H9 (cell line): ENCODE measurements around the gene MTA2. TPM values are rescaled to one million over a fixed set of nuclear protein-coding genes. Genes with fewer than 3 reads are reported as not detected.
A peak's percentile ranks its signal among the peaks of the same experiment; 100 is the strongest.

Experiments used
- DNase-seq: peaks from one replicate; pipeline ENCODE4 v3.0.0-alpha.2; 2017
- H2AFZ ChIP-seq: one replicate; pipeline ENCODE4 v1.6.1; 2013; ENCODE audit warnings: mild to moderate bottlenecking, low read length, control low read depth, moderate library complexity
- H2AK5ac ChIP-seq: 2 replicates; pipeline ENCODE4 v1.6.1; 2013; ENCODE audit warnings: low read length, control low read depth, mixed read lengths; ENCODE audit not compliant: insufficient read length
- H2BK120ac ChIP-seq: one replicate; pipeline ENCODE4 v1.6.1; 2013; ENCODE audit warnings: low read depth, mild to moderate bottlenecking, low read length, control low read depth, inconsistent platforms; ENCODE audit not compliant: poor library complexity, severe bottlenecking
- H2BK12ac ChIP-seq: 2 replicates; pipeline ENCODE4 v1.6.1; 2013; ENCODE audit warnings: low read length, control low read depth, mixed read lengths, low read depth; ENCODE audit not compliant: insufficient read length
- H2BK15ac ChIP-seq: 2 replicates; pipeline ENCODE4 v1.6.1; 2013; ENCODE audit warnings: low read depth, low read length, control low read depth
- H2BK20ac ChIP-seq: one replicate; pipeline ENCODE4 v1.6.1; 2013; ENCODE audit warnings: low read depth, mild to moderate bottlenecking, low read length, control low read depth, inconsistent platforms; ENCODE audit not compliant: poor library complexity, severe bottlenecking
- H2BK5ac ChIP-seq: 2 replicates; pipeline ENCODE4 v1.6.1; 2013; ENCODE audit warnings: low read length, control low read depth, mixed read lengths; ENCODE audit not compliant: insufficient read length
- H3K14ac ChIP-seq: 2 replicates; pipeline ENCODE4 v1.6.1; 2013; ENCODE audit warnings: low read length, control low read depth; ENCODE audit not compliant: insufficient read depth
- H3K18ac ChIP-seq: 2 replicates; pipeline ENCODE4 v1.6.1; 2013; ENCODE audit warnings: low read depth, mild to moderate bottlenecking, mixed read lengths, low read length, control low read depth; ENCODE audit not compliant: insufficient read length
- H3K23ac ChIP-seq: 2 replicates; pipeline ENCODE4 v1.6.1; 2013; ENCODE audit warnings: low read length, control low read depth, mixed read lengths, low read depth; ENCODE audit not compliant: insufficient read length
- H3K23me2 ChIP-seq: 2 replicates; pipeline ENCODE4 v1.6.1; 2013; ENCODE audit warnings: low read depth, mild to moderate bottlenecking, mixed read lengths, low read length, control low read depth; ENCODE audit not compliant: insufficient read length, poor library complexity, severe bottlenecking
- H3K27ac ChIP-seq: 2 replicates; pipeline ENCODE4 v1.5.1; 2013; ENCODE audit warnings: low read length, control low read depth, mixed read lengths, low read depth; ENCODE audit not compliant: insufficient read length
- H3K27me3 ChIP-seq: 2 replicates; pipeline ENCODE4 v1.6.1; 2013; ENCODE audit warnings: low read length, control low read depth, inconsistent platforms; ENCODE audit not compliant: insufficient read depth
- H3K4ac ChIP-seq: 2 replicates; pipeline ENCODE4 v1.6.1; 2013; ENCODE audit warnings: low read depth, mild to moderate bottlenecking, control low read depth, inconsistent platforms, low read length, moderate library complexity
- H3K4me1 ChIP-seq: 2 replicates; pipeline ENCODE4 v1.6.1; 2013; ENCODE audit warnings: low read length, control low read depth, inconsistent platforms; ENCODE audit not compliant: insufficient read depth
- H3K4me2 ChIP-seq: 2 replicates; pipeline ENCODE4 v1.6.1; 2013; ENCODE audit warnings: low read length, control low read depth, mixed read lengths; ENCODE audit not compliant: insufficient read length, insufficient read depth
- H3K56ac ChIP-seq: 2 replicates; pipeline ENCODE4 v1.6.1; 2013; ENCODE audit warnings: low read depth, mild to moderate bottlenecking, mixed read lengths, low read length, control low read depth; ENCODE audit not compliant: insufficient read length
- H3K79me1 ChIP-seq: 2 replicates; pipeline ENCODE4 v1.6.1; 2013; ENCODE audit warnings: low read depth, mild to moderate bottlenecking, moderate library complexity, low read length, control low read depth, inconsistent platforms; ENCODE audit not compliant: insufficient read depth, poor library complexity, severe bottlenecking
- H3K79me2 ChIP-seq: 2 replicates; pipeline ENCODE4 v1.6.1; 2013; ENCODE audit warnings: low read length, control low read depth, inconsistent platforms; ENCODE audit not compliant: insufficient read depth
- H3K9ac ChIP-seq: 2 replicates; pipeline ENCODE4 v1.6.1; 2013; ENCODE audit warnings: low read length, control low read depth, mixed read lengths; ENCODE audit not compliant: insufficient read length; ENCODE audit errors: extremely low read depth
- H3K9me3 ChIP-seq: one replicate; pipeline ENCODE4 v1.6.1; 2013; ENCODE audit warnings: low read depth, low read length, inconsistent platforms; ENCODE audit not compliant: control insufficient read depth
- H3T11ph ChIP-seq: one replicate; pipeline ENCODE4 v1.6.1; 2013; ENCODE audit warnings: mild to moderate bottlenecking, low read length, control low read depth, inconsistent platforms
- H4K20me1 ChIP-seq: one replicate; pipeline ENCODE4 v1.6.1; 2013; ENCODE audit not compliant: control insufficient read depth, insufficient read length, insufficient read depth
- H4K5ac ChIP-seq: 2 replicates; pipeline ENCODE4 v1.6.1; 2013; ENCODE audit warnings: low read depth, mild to moderate bottlenecking, mixed read lengths, low read length, control low read depth; ENCODE audit not compliant: insufficient read length
- H4K8ac ChIP-seq: replicated peaks from 2 replicates; pipeline ENCODE4 v1.6.1; 2013; ENCODE audit warnings: low read length, control low read depth, mixed read lengths, low read depth; ENCODE audit not compliant: insufficient read length
- H4K91ac ChIP-seq: 2 replicates; pipeline ENCODE4 v1.6.1; 2013; ENCODE audit warnings: low read depth, mild to moderate bottlenecking, moderate library complexity, mixed read lengths, low read length, control low read depth; ENCODE audit not compliant: insufficient read length
- H3K27ac Mint-ChIP-seq, 3 experiments: 2 replicates in 2 of 3; 3 replicates in 1 of 3; pipeline ENCODE4 v1.8.0; 2020 to 2021; ENCODE audit warnings: mixed read lengths in 3 of 3, mild to moderate bottlenecking in 1 of 3, moderate library complexity in 1 of 3
- H3K27me3 Mint-ChIP-seq: 2 replicates; pipeline ENCODE4 v1.8.0; 2021; ENCODE audit warnings: low read depth, mild to moderate bottlenecking, moderate library complexity, mixed read lengths
- H3K36me3 Mint-ChIP-seq, 3 experiments: 2 replicates in 2 of 3; 3 replicates in 1 of 3; pipeline ENCODE4 v1.8.0; 2020 to 2021; ENCODE audit warnings: low read depth in 3 of 3, mixed read lengths in 3 of 3; ENCODE audit not compliant: insufficient read depth in 1 of 3
- H3K4me1 Mint-ChIP-seq, 2 experiments: 2 replicates each; pipeline ENCODE4 v1.8.0; 2020; ENCODE audit warnings: mixed read lengths in 2 of 2
- H3K4me3 Mint-ChIP-seq, 2 experiments: 2 replicates in 1 of 2; 3 replicates in 1 of 2; pipeline ENCODE4 v1.8.0; 2020 to 2021; ENCODE audit warnings: mild to moderate bottlenecking in 2 of 2, mixed read lengths in 2 of 2, moderate library complexity in 1 of 2
- H3K9me3 Mint-ChIP-seq, 2 experiments: 2 replicates in 1 of 2; 3 replicates in 1 of 2; pipeline ENCODE4 v1.8.0; 2020; ENCODE audit warnings: mild to moderate bottlenecking in 2 of 2, mixed read lengths in 2 of 2, moderate library complexity in 1 of 2
- WGBS: extraction: QIAGEN DNeasy Blood & Tissue Kit; methylation state at CpG from one replicate; pipeline ENCODE4 v1.1.7; 2013; ENCODE audit warnings: missing lambda C conversion rate, low lambda C conversion rate, mixed read lengths; ENCODE audit not compliant: insufficient read length; ENCODE audit errors: extremely low coverage; 5-methylcytosine and 5-hydroxymethylcytosine counted together
- total RNA-seq: library from RNA; stranded (reverse); gene quantifications from 2 replicates; pipeline ENCODE4 v1.2.1, GENCODE V29; 2021
- TF ChIP-seq, protein P1 (sequence below): fragments of 200-600 bp; sonication (generic); conservative IDR thresholded peaks from 3 replicates; pipeline ENCODE4 v1.8.0; 2021; ENCODE audit warnings: antibody characterized with exemption, mild to moderate bottlenecking

The MTA2 gene
- total RNA-seq, 1 experiment from 2014 or later, result 143 TPM

DNA sequence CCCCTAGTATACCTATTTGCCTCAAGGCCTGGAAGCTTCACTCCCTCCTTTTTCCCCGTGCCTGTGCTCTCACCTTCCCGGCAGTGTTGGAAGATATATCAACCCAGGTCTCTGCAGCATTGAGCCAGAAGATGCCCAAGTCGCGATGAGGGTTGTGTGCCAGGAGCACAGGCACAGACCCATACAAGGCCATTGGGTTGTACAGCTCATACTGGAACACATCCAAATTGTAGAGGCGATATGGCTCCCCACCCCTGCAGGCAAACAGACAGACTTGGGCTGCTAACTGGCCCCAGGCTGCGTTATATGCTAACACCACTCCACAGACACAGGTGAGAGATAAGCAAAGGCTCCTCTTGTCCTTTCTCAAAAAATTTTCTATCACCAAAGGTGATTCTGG, 30.8 kb upstream of the MTA2 start:
- Histone ChIP-seq H3K27me3 (no peaks in the 10 kb centered on the region), H2AFZ (no peak overlapping the region), H2BK12ac (no peak overlapping the region), H3K79me2 (no peaks in the 10 kb centered on the region), H3K4me1 (no peaks in the 10 kb centered on the region), H3K4ac (no peak overlapping the region), H4K20me1 (no peaks in the 10 kb centered on the region), H3K56ac (no peak overlapping the region), H3K9ac (no peak overlapping the region), H2BK120ac (no peak overlapping the region), H3K14ac (no peak overlapping the region), H3T11ph (no peak overlapping the region), H3K9me3 (no peaks in the 10 kb centered on the region), H4K8ac (no peak overlapping the region), H3K79me1 (no peaks in the 10 kb centered on the region), H3K18ac (no peak overlapping the region), H2BK20ac (no peak overlapping the region), H4K91ac (no peak overlapping the region), H3K23me2 (no peaks in the 10 kb centered on the region), H2BK5ac (no peak overlapping the region), H2BK15ac (no peak overlapping the region), H3K27ac (no peak overlapping the region), H2AK5ac (no peak overlapping the region), H3K4me2 (no peak overlapping the region), H4K5ac (no peak overlapping the region), H3K23ac (no peak overlapping the region)
- TF ChIP-seq, protein P1, sequence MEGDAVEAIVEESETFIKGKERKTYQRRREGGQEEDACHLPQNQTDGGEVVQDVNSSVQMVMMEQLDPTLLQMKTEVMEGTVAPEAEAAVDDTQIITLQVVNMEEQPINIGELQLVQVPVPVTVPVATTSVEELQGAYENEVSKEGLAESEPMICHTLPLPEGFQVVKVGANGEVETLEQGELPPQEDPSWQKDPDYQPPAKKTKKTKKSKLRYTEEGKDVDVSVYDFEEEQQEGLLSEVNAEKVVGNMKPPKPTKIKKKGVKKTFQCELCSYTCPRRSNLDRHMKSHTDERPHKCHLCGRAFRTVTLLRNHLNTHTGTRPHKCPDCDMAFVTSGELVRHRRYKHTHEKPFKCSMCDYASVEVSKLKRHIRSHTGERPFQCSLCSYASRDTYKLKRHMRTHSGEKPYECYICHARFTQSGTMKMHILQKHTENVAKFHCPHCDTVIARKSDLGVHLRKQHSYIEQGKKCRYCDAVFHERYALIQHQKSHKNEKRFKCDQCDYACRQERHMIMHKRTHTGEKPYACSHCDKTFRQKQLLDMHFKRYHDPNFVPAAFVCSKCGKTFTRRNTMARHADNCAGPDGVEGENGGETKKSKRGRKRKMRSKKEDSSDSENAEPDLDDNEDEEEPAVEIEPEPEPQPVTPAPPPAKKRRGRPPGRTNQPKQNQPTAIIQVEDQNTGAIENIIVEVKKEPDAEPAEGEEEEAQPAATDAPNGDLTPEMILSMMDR, result no peak
- Mint-ChIP-seq H3K4me3 (no peak overlapping the region), H3K4me1 (no peaks in the 10 kb centered on the region), H3K9me3 (no peaks in the 10 kb centered on the region), H3K27ac (peak overlapping the region in 1 of 3 experiments; percentile 41; a peak in 2 of 7 replicates), H3K27me3 (peaks cover 1% of the 10 kb centered on the region; the same call in 1 of the 2 replicates), H3K36me3 (peaks cover 70 to 97% (median 89%) of the 10 kb centered on the region in 3 experiments; a peak in 6 of 7 replicates)
- DNase-seq, result no peak
- no CpG with 5 or more reads among the region's 6 CpGs for WGBS
